ENCODE measurements around the gene CDH13. TPM values are rescaled to one million over a fixed set of nuclear protein-coding genes. Genes with fewer than 3 reads are reported as not detected.

Gene CDH13
- total and polyA plus RNA-seq, 2 donors (not counting 1 experiment from before 2014, with no cell fraction given): 27.6 to 96.7 TPM

GRCh38 chr16:83363521-83363920 is 736.8 kb downstream of the CDH13 start:
- Histone ChIP-seq H2AFZ (ENCODE audit: low read length) (no peak overlapping the region), H3K27ac (ENCODE audit: insufficient read depth, low read length) (no peak overlapping the region)

GRCh38 chr16:83365166-83365565 is 738.4 kb downstream of the CDH13 start:
- H3K79me2 ChIP-seq (ENCODE audit: control insufficient read depth, insufficient read depth, low read length): no peaks in the 10 kb centered on the region
- H3K27me3 ChIP-seq (ENCODE audit: control insufficient read depth, insufficient read depth, low read length): no peaks in the 10 kb centered on the region
- no peaks in the 10 kb centered on the region for H3K4me1 ChIP-seq (ENCODE audit: control insufficient read depth, extremely low read depth, insufficient read depth, low read length)
- no peak overlapping the region for H3K27ac ChIP-seq (ENCODE audit: insufficient read depth, low read length)
- H4K20me1 ChIP-seq (ENCODE audit: control insufficient read depth, extremely low read depth, insufficient read depth, low read length): no peaks in the 10 kb centered on the region
- no peaks in the 10 kb centered on the region for H3K9me3 ChIP-seq (ENCODE audit: control insufficient read depth, insufficient read depth, low read depth, low read length)
- no peaks in the 10 kb centered on the region for H3K36me3 ChIP-seq (ENCODE audit: control insufficient read depth, insufficient read depth, low read length)
- no peak overlapping the region for H3K4me2 ChIP-seq (ENCODE audit: extremely low read depth, insufficient read depth, low read length)
- no peak overlapping the region for H3K9ac ChIP-seq (ENCODE audit: insufficient read depth, low read length)
- TF ChIP-seq EZH2 (IDR thresholded peaks at IDR 0.05; ENCODE audit: low read length, missing control alignments): no peak
- TF ChIP-seq CTCF (conservative IDR thresholded peaks at IDR 0.05 in 1 of 2, IDR thresholded peaks at IDR 0.05 in 1 of 2; ENCODE audit: low read depth in 1 of 2, low read length in 2 of 2): no peak
- DNase-seq (ENCODE audit: low read depth in 2 of 2): peak in 1 of 2 donors; percentile 69
- no peak overlapping the region for H2AFZ ChIP-seq (ENCODE audit: low read length)
- no peak overlapping the region for H3K4me3 ChIP-seq (replicated peaks in 1 of 4; ENCODE audit: control extremely low read depth in 1 of 4, insufficient read depth in 1 of 4, low read depth in 3 of 4, low read length in 4 of 4)

More at GRCh38 chr16:83363521-83363920, 736.8 kb downstream of the CDH13 start:
- no peaks in the 10 kb centered on the region for H3K4me1 ChIP-seq (ENCODE audit: control insufficient read depth, extremely low read depth, insufficient read depth, low read length)
- no peaks in the 10 kb centered on the region for H3K79me2 ChIP-seq (ENCODE audit: control insufficient read depth, insufficient read depth, low read length)
- no peaks in the 10 kb centered on the region for H3K9me3 ChIP-seq (ENCODE audit: control insufficient read depth, insufficient read depth, low read depth, low read length)
- no peaks in the 10 kb centered on the region for H4K20me1 ChIP-seq (ENCODE audit: control insufficient read depth, extremely low read depth, insufficient read depth, low read length)
- H3K4me2 ChIP-seq (ENCODE audit: extremely low read depth, insufficient read depth, low read length): no peak overlapping the region
- no peaks in the 10 kb centered on the region for H3K36me3 ChIP-seq (ENCODE audit: control insufficient read depth, insufficient read depth, low read length)
- no peaks in the 10 kb centered on the region for H3K27me3 ChIP-seq (ENCODE audit: control insufficient read depth, insufficient read depth, low read length)
- H3K4me3 ChIP-seq (replicated peaks in 1 of 4; ENCODE audit: control extremely low read depth in 1 of 4, insufficient read depth in 1 of 4, low read depth in 3 of 4, low read length in 4 of 4): no peak overlapping the region
- H3K9ac ChIP-seq (ENCODE audit: insufficient read depth, low read length): no peak overlapping the region
- no peak for DNase-seq (ENCODE audit: low read depth in 2 of 2)
- TF ChIP-seq CTCF (conservative IDR thresholded peaks at IDR 0.05 in 1 of 2, IDR thresholded peaks at IDR 0.05 in 1 of 2; ENCODE audit: low read depth in 1 of 2, low read length in 2 of 2) (no peak), EZH2 (IDR thresholded peaks at IDR 0.05; ENCODE audit: low read length, missing control alignments) (no peak)

- H3K4me2 ChIP-seq (ENCODE audit: extremely low read depth, insufficient read depth, low read length): no peak overlapping the region
- peak in 1 of 2 donors; percentile 40 for DNase-seq (ENCODE audit: low read depth in 2 of 2)
Measured at GRCh38 chr16:83366228-83366627, 739.5 kb downstream of the CDH13 start.

More at GRCh38 chr16:83366228-83366627, 739.5 kb downstream of the CDH13 start:
- Histone ChIP-seq H3K9me3 (ENCODE audit: control insufficient read depth, insufficient read depth, low read depth, low read length) (no peaks in the 10 kb centered on the region), H3K9ac (ENCODE audit: insufficient read depth, low read length) (no peak overlapping the region), H3K4me1 (ENCODE audit: control insufficient read depth, extremely low read depth, insufficient read depth, low read length) (no peaks in the 10 kb centered on the region), H4K20me1 (ENCODE audit: control insufficient read depth, extremely low read depth, insufficient read depth, low read length) (no peaks in the 10 kb centered on the region), H2AFZ (ENCODE audit: low read length) (no peak overlapping the region), H3K27me3 (ENCODE audit: control insufficient read depth, insufficient read depth, low read length) (no peaks in the 10 kb centered on the region), H3K27ac (ENCODE audit: insufficient read depth, low read length) (no peak overlapping the region), H3K79me2 (ENCODE audit: control insufficient read depth, insufficient read depth, low read length) (no peaks in the 10 kb centered on the region), H3K4me3 (replicated peaks in 1 of 4; ENCODE audit: control extremely low read depth in 1 of 4, insufficient read depth in 1 of 4, low read depth in 3 of 4, low read length in 4 of 4) (no peak overlapping the region), H3K36me3 (ENCODE audit: control insufficient read depth, insufficient read depth, low read length) (no peaks in the 10 kb centered on the region)
- TF ChIP-seq EZH2 (IDR thresholded peaks at IDR 0.05; ENCODE audit: low read length, missing control alignments): no peak
- no peak for TF ChIP-seq CTCF (conservative IDR thresholded peaks at IDR 0.05 in 1 of 2, IDR thresholded peaks at IDR 0.05 in 1 of 2; ENCODE audit: low read depth in 1 of 2, low read length in 2 of 2)

Data from fibroblast of lung (primary cell).